DOHH2 (cell line): ENCODE measurements around the gene WBP1.

Experiments used
- H3F3A ChIP-seq: fragments of 200-600 bp; sonication (generic), shearing (Covaris generic); 2 replicates; pipeline ENCODE4 v1.6.0; 2016; ENCODE audit warnings: antibody characterized with exemption, mild to moderate bottlenecking; ENCODE audit not compliant: control insufficient read depth, insufficient read depth
- H3K27ac ChIP-seq: fragments of 200-600 bp; sonication (generic); 2 replicates; pipeline ENCODE4 v1.5.1; 2014; ENCODE audit warnings: low read depth, mild to moderate bottlenecking, low read length, moderate library complexity
- H3K27me3 ChIP-seq: fragments of 200-600 bp; sonication (generic); 2 replicates; pipeline ENCODE4 v1.6.1; 2014; ENCODE audit warnings: mild to moderate bottlenecking, low read length, mixed read lengths; ENCODE audit not compliant: control insufficient read depth
- H3K36me3 ChIP-seq: fragments of 200-600 bp; sonication (generic); 2 replicates; pipeline ENCODE4 v1.6.1; 2014; ENCODE audit warnings: mild to moderate bottlenecking, low read length, moderate library complexity, mixed read lengths; ENCODE audit not compliant: control insufficient read depth
- H3K4me1 ChIP-seq: fragments of 200-600 bp; sonication (generic); 2 replicates; pipeline ENCODE4 v1.6.1; 2014; ENCODE audit warnings: mild to moderate bottlenecking, low read length, mixed read lengths; ENCODE audit not compliant: control insufficient read depth
- H3K4me2 ChIP-seq: fragments of 200-600 bp; sonication (generic); 2 replicates; pipeline ENCODE4 v1.6.0; 2014; ENCODE audit warnings: mild to moderate bottlenecking, low read length, moderate library complexity
- H3K4me3 ChIP-seq: fragments of 200-600 bp; sonication (generic); 2 replicates; pipeline ENCODE4 v1.5.1; 2014; ENCODE audit warnings: mild to moderate bottlenecking, low read length, mixed read lengths
- H3K79me2 ChIP-seq: fragments of 200-600 bp; sonication (generic); 2 replicates; pipeline ENCODE4 v1.6.1; 2014; ENCODE audit warnings: mild to moderate bottlenecking, low read length, mixed read lengths; ENCODE audit not compliant: control insufficient read depth
- H3K9me2 ChIP-seq: fragments of 200-600 bp; sonication (generic); replicated peaks from 2 replicates; pipeline ENCODE4 v1.6.1; 2014; ENCODE audit warnings: mild to moderate bottlenecking, low read length, mixed read lengths; ENCODE audit not compliant: control insufficient read depth
- H3K9me3 ChIP-seq: fragments of 200-600 bp; sonication (generic); 2 replicates; pipeline ENCODE4 v1.6.1; 2014; ENCODE audit warnings: antibody characterized with exemption, low read length, mixed read lengths; ENCODE audit not compliant: control insufficient read depth, insufficient read depth
- H4K20me1 ChIP-seq: fragments of 200-600 bp; sonication (generic); 2 replicates; pipeline ENCODE4 v1.6.0; 2014; ENCODE audit warnings: low read depth, mild to moderate bottlenecking, antibody characterized with exemption, low read length, moderate library complexity; ENCODE audit not compliant: control insufficient read depth, insufficient read depth
- CTCF ChIP-seq: fragments of 200-600 bp; sonication (generic); IDR thresholded peaks from one replicate; pipeline ENCODE4 v1.5.1; 2014; ENCODE audit warnings: antibody characterized with exemption, mild to moderate bottlenecking, low read depth, low read length; ENCODE audit not compliant: poor library complexity, severe bottlenecking
- EZH2phosphoT487 ChIP-seq: fragments of 200-600 bp; sonication (generic); IDR thresholded peaks from 2 replicates; pipeline ENCODE4 v1.6.1; 2017; ENCODE audit warnings: borderline replicate concordance, mild to moderate bottlenecking, antibody characterized with exemption, low read length, moderate library complexity, mixed read lengths

Gene WBP1

DNA sequence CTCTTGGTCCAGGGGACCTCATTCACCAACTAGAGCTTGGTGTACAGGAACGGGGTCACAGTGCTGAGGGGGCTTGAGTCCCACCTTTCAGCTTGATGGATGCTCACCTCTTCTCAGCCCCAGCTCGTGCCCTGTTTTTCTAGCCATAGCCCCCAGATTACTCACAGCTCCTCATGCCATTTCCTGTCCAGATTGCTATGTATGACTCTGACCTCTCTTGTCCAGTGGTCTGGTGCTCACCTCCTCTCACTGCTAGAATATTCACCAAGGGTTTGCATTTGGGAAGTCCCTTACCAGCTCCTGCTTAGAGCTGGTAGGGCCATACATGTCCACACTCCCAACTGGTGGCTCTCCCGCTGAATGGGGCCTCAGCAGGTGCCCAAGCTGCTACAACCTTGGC is 35.3 kb downstream of the WBP1 start:
- no peaks in the 10 kb centered on the region for H4K20me1 ChIP-seq
- H3K36me3 ChIP-seq, result peaks cover 29% of the 10 kb centered on the region
- peaks cover 11% of the 10 kb centered on the region for H3K27me3 ChIP-seq
- no peaks in the 10 kb centered on the region for H3K9me2 ChIP-seq
- no peaks in the 10 kb centered on the region for H3K79me2 ChIP-seq
- H3F3A ChIP-seq, result no peaks in the 10 kb centered on the region
- no peaks in the 10 kb centered on the region for H3K9me3 ChIP-seq
- H3K4me3 ChIP-seq, result no peak overlapping the region
- H3K4me2 ChIP-seq, result no peak overlapping the region
- TF ChIP-seq CTCF, result no peak
- H3K4me1 ChIP-seq, result peaks cover 4% of the 10 kb centered on the region; the same call in 1 of the 2 replicates
- H3K27ac ChIP-seq, result no peak overlapping the region

GRCh38 chr2:74495440-74495839 is 37.2 kb downstream of the WBP1 start:
- no peak for TF ChIP-seq EZH2phosphoT487
- no peak for TF ChIP-seq CTCF
- H3K9me2 ChIP-seq, result no peaks in the 10 kb centered on the region
- H3K4me1 ChIP-seq, result peaks cover 6% of the 10 kb centered on the region; the same call in 1 of the 2 replicates
- no peaks in the 10 kb centered on the region for H3F3A ChIP-seq
- no peaks in the 10 kb centered on the region for H4K20me1 ChIP-seq
- peaks cover 30% of the 10 kb centered on the region for H3K27me3 ChIP-seq
- H3K9me3 ChIP-seq, result no peaks in the 10 kb centered on the region
- peaks cover 29% of the 10 kb centered on the region for H3K36me3 ChIP-seq
- H3K79me2 ChIP-seq, result no peaks in the 10 kb centered on the region
- H3K27ac ChIP-seq, result no peak overlapping the region
- no peak overlapping the region for H3K4me2 ChIP-seq
- H3K4me3 ChIP-seq, result no peak overlapping the region

- no peaks in the 10 kb centered on the region for H3K9me3 ChIP-seq
- H3K4me2 ChIP-seq, result no peak overlapping the region; the same call in 1 of the 2 replicates
- peaks cover 6% of the 10 kb centered on the region; the same call in 1 of the 2 replicates for H3K4me1 ChIP-seq
- H3K4me3 ChIP-seq, result no peak overlapping the region
- no peaks in the 10 kb centered on the region for H3K79me2 ChIP-seq
- H3F3A ChIP-seq, result no peaks in the 10 kb centered on the region
- TF ChIP-seq EZH2phosphoT487 (no peak), CTCF (no peak)
- no peaks in the 10 kb centered on the region for H3K9me2 ChIP-seq
- no peaks in the 10 kb centered on the region for H4K20me1 ChIP-seq
- no peak overlapping the region for H3K27ac ChIP-seq
- H3K36me3 ChIP-seq, result peaks cover 15% of the 10 kb centered on the region
- H3K27me3 ChIP-seq, result peaks cover 47% of the 10 kb centered on the region
Observed at GRCh38 chr2:74496997-74497776, 38.9 kb downstream of the WBP1 start.
